HG03196 (cell line): Measurements from ENCODE around the gene JMY.
"Not testable (repeated sequence)": the region's sequence is repeated elsewhere in the genome, so short reads cannot be mapped to it uniquely, and the experiment has no call there.

ENCODE experiments used
- ATAC-seq: cut with Tn5 transposase; IDR thresholded peaks from one replicate; pipeline ENCODE4 v1.9.1; 2021; ENCODE audit not compliant: unreplicated experiment

The JMY gene

GRCh38 chr5:79236970-79237739 lies 1.2 kb downstream of the JMY start:
- peak; percentile 35 for ATAC-seq

DNA sequence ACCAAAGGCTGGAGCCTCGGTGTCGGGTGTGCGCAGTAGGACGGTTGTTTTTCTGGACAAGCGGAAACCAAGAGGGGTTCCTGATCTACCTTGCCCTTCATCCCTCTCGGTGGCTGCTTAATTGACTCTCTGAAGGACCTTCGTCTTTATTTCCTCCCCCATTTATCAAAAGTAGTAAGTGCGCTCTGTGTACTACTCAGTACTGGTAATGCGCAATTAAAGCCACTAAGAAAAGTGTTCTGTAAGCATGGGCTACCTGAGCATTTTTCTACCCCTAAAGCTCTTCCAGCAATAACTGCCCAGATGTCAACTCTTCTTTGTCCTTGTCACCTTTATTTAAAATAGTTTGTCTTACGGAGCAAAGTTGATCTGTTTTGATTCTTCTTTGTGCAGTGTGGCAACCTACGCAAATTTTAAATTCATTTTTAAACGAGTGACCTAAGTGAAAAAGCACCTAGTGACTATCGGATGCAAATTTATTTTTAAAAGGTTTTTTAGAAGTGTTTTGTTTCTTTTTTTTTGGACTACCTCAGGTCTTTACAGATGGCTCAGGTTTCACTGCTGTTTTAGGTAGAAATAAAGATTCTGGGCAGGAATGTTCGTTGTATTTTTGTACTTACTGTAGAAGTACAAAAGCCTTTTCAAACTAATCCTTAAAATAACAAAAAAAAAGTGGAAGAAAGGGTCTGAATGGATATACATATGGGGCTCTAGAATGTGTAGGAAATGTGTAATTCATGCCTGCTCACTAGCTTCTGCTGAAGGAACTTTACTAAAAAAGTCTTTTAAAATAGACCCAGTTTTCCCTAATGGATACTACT lies 2.0 kb downstream of the JMY start:
- no peak for ATAC-seq

- ATAC-seq, result no peak
Observed at GRCh38 chr5:79240561-79240960, 4.6 kb downstream of the JMY start.

- no peak for ATAC-seq
Observed at GRCh38 chr5:79241535-79241979, 5.6 kb downstream of the JMY start.

DNA sequence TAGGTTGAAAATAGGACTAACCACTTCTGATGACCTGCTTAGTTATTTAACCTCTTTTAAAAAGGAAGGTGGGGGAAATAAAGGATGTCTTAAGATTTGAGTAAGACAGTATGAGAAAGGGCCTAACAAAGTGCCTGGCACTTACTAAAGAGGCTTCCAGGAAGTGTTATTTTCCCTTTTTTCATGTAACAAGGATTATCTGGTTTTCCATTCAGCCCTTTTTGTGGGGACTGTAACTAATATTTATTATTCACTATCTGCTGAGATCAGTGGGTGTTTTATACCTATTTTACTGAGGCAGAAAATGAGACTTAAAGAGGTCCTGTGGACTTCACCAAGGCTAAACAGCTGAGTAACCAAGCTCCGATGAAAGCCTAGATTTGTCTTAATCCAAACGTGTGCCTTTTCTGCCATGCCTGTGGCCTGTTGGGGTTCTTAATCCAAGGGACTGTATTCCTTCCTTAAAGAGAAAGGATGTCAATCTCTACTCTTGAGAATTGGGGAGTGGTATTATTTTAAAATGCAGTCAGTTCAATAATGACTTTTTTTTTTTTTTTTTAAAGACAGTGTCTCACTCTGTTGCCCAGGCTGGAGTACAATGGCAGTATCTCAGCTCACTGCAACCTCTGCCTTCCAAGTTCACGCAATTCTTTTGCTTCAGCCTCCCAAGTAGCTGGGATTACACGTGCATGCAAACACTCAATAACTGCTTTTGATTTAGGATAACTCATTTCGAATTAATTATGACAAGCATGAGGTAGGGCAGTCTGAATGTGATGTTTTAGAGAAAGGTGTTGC lies 6.5 kb downstream of the JMY start:
- no peak for ATAC-seq

DNA sequence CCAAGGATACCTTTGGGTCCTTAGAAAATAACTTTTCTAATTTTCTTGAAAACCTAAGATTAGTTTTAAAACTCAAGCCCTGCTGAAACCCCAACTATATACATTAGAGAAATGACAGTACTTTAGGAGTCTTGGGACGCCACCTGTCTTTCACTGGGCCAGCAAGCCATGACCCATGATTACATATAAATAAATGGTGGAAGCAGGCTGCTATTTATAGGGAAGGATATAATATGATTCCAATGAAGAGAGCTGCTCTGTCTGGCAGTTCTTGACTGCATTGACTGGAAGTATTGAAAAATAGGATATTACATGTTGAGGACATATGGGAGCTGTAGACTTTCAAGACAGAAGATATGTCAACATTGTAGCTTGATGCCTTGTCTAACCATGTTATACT lies 7.3 kb downstream of the JMY start:
- ATAC-seq, result no peak

- not testable (repeated sequence) for ATAC-seq
Observed at GRCh38 chr5:79254067-79254466, 18.1 kb downstream of the JMY start.

GRCh38 chr5:79255786-79256557 lies 20.0 kb downstream of the JMY start:
- no peak for ATAC-seq

- no peak for ATAC-seq
Observed at GRCh38 chr5:79256563-79256962, 20.6 kb downstream of the JMY start.

DNA sequence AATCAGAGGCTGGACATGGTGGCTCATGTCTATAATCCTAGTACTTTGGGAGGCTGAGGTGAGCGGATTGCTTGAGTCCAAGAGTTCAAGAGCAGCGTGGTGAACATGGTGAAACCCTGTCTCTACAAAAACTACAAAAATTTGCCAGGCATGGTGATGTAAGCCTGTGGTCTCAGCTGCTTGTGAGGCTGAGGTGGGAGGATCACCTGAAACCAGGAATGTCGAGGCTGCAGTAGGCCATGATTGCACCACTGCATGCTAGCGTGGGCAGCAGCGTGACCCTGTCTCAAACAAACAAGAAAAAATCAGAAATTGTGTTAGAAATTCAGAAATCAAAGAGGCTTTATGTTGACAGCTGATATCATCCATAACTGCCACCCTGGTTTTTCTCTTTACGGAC lies 21.4 kb downstream of the JMY start:
- no peak for ATAC-seq

- no peak for ATAC-seq
Observed at GRCh38 chr5:79258801-79259200, 22.9 kb downstream of the JMY start.

DNA sequence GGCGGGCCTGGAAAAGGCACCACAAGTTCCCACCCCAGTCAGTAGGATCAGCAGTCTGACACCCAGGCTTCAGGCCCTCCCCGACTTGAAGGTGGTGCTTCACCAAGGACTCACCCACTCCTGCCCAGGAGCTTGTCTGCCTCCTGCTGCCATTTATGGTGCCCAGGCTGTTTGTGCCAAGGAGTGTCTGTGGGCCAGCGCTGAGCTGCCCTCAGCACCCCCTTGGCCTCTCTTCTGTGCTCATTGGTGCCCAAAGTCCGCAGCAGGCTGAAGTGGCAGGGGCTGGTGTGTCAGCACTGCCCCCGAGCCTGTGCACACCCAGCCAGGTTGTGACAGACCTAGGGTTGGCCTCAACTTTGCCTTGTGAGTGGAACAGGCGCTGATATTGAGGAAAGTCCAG lies 23.5 kb downstream of the JMY start:
- ATAC-seq, result no peak

DNA sequence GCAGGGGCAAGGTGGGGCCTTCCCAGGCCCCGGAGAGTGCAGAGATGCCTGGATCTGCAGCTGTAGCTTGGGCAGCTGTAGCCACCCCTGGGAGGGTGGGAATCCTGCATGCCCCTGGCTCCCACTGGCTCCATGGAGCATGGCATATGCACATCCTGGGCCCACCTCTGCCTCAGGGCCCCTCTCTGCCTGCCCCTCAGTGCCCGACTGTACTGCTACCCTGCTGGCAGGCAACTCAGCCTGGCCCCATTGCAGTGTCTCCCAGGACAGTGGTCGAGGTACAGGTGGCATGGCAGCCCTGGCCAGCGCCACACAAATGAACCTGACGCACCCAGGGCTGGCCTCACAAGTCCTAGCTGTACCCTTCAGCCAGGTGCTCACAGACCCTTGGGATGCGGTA lies 23.9 kb downstream of the JMY start:
- ATAC-seq, result no peak

- ATAC-seq, result no peak
Observed at GRCh38 chr5:79261897-79262296, 26.0 kb downstream of the JMY start.

DNA sequence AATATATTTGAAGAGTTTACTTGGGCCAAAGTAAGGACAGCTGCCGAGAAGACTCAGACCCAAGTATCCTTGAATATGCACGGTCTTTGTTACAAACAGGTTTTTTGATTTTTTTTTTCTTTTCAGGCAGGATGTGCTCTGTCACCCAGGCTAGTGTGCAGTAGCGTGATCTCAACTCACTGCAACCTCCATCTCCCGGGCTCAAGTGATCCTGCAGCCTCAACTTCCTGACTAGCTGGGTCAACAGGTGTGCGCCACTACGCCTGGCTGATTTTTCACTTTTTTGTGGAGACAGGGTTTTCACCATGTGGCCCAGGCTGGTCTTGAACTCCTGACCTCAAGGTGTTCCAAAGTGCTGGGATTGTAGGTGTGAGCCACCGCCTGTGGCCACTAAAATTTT lies 27.4 kb downstream of the JMY start:
- ATAC-seq, result no peak

DNA sequence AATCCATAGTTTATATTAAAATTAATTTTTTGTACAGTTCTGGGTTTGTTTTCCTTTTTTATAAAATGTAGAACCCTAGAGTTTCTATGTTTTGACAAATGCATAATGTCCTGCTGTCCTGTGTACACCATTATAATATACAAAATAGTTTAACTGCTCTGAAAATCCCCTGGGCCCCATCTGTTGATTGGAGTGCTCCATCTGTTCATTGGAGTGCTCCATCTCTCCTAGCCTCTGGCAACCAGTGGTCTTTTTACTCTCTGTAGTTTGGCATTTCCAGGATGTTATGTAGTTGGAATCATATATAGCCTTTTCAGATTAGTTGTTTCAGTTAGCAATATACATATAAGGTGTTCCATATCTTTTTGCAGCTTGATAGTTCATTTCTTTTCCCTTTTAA lies 31.2 kb downstream of the JMY start:
- ATAC-seq, result no peak

DNA sequence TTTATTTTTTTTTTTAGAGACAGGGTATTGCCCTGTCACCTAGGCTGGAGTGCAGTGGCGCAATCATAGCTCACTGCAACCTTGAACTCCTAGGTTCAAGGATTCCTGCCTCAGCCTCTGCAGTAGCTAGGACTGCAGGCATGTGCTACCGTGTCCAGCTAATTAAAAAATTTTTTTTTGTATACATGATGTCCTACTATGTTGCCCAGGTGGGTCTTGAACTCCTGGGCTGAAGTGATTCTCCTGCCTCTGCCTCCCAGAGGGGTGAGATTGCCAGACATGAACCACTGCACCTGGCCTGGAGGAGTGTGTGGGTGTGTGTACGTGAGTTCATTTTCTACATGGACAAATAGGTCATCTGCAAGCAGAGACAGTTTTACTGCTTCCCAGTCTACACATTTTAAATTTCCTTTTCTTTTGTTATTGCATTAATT lies 33.8 kb downstream of the JMY start:
- ATAC-seq, result no peak

- no peak for ATAC-seq
Observed at GRCh38 chr5:79273341-79273740, 37.4 kb downstream of the JMY start.

DNA sequence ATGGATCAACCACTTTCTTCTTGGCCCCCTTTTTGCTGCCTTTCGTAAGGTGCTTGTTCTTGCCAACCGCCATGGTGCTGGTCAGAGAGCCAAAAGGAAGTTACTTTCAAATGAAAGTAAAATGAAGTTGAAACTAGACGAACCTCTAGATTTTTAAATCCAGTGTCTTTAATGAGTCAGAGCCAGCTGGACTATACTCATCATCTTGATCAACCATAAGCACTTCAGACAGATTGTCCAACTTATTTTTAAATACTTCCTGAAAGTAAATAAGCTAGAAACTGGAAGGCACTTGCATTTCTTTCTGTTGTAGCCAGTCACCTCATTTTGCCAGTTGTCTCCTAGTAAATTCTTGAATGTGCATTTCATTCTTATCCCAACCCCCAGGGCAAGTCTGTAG lies 48.9 kb downstream of the JMY start:
- ATAC-seq, result no peak

- ATAC-seq, result no peak
Observed at GRCh38 chr5:79285285-79285684, 49.4 kb downstream of the JMY start.

- no peak for ATAC-seq
Observed at GRCh38 chr5:79285833-79286232, 49.9 kb downstream of the JMY start.
